DND-41 (cell line): ENCODE data around the gene CLIC1.
A peak's percentile ranks its signal among the peaks of the same experiment; 100 is the strongest.

Experiments used
- ATAC-seq: fragments of 200-7000 bp; cut with Tn5 transposase; 3 replicates; pipeline ENCODE4 v1.9.1; 2021; ENCODE audit warnings: low read depth; ENCODE audit not compliant: insufficient read depth
- DNase-seq: peaks from one replicate; pipeline ENCODE4 v3.0.0-alpha.2; 2020
- H2AFZ ChIP-seq: 2 replicates; pipeline ENCODE4 v1.6.0; 2012; ENCODE audit warnings: low read depth, low read length
- H3K27ac ChIP-seq: 2 replicates; pipeline ENCODE4 v1.5.1; 2012; ENCODE audit warnings: low read length, inconsistent platforms
- H3K27me3 ChIP-seq: fragments of 200-600 bp; sonication (generic); 2 replicates; pipeline ENCODE4 v1.6.0; 2012; ENCODE audit warnings: low read length, mild to moderate bottlenecking, inconsistent platforms; ENCODE audit not compliant: insufficient read depth, poor library complexity
- H3K36me3 ChIP-seq: 2 replicates; pipeline ENCODE4 v1.5.1; 2012; ENCODE audit warnings: low read length, inconsistent platforms; ENCODE audit not compliant: insufficient read depth
- H3K4me1 ChIP-seq: 2 replicates; pipeline ENCODE4 v1.5.1; 2012; ENCODE audit warnings: mild to moderate bottlenecking, low read length; ENCODE audit not compliant: insufficient read depth
- H3K4me2 ChIP-seq: 2 replicates; pipeline ENCODE4 v1.6.0; 2012; ENCODE audit warnings: mild to moderate bottlenecking, moderate library complexity, low read length, inconsistent platforms; ENCODE audit not compliant: insufficient read depth
- H3K4me3 ChIP-seq, 2 experiments: fragments of 200-600 bp in 1 of 2; shearing (Covaris generic) in 1 of 2; 2 replicates each; pipeline ENCODE4 v1.5.1; 2012 to 2016; ENCODE audit warnings: inconsistent platforms in 2 of 2, low read length in 2 of 2, mild to moderate bottlenecking in 2 of 2, low read depth in 1 of 2, moderate library complexity in 1 of 2
- H3K79me2 ChIP-seq: 2 replicates; pipeline ENCODE4 v1.6.0; 2012; ENCODE audit warnings: low read length, inconsistent platforms; ENCODE audit not compliant: insufficient read depth
- H3K9ac ChIP-seq: 2 replicates; pipeline ENCODE4 v1.6.0; 2012; ENCODE audit warnings: low read depth, mild to moderate bottlenecking, inconsistent platforms, low read length, moderate library complexity
- H3K9me3 ChIP-seq: 2 replicates; pipeline ENCODE4 v1.5.1; 2012; ENCODE audit warnings: low read length, moderate library complexity, mild to moderate bottlenecking, inconsistent platforms; ENCODE audit not compliant: insufficient read depth, severe bottlenecking
- H4K20me1 ChIP-seq: 2 replicates; pipeline ENCODE4 v1.6.0; 2012; ENCODE audit warnings: low read length; ENCODE audit not compliant: insufficient read depth
- EZH2 ChIP-seq: IDR thresholded peaks from 3 replicates; pipeline ENCODE4 v1.6.1; 2012; ENCODE audit warnings: borderline replicate concordance, low read depth, mild to moderate bottlenecking, moderate library complexity, low read length, inconsistent platforms; ENCODE audit not compliant: severe bottlenecking
- TF ChIP-seq, protein P1 (sequence below): IDR thresholded peaks from 2 replicates; pipeline ENCODE4 v1.5.1; 2012; ENCODE audit warnings: borderline replicate concordance, low read length, moderate library complexity, mild to moderate bottlenecking; ENCODE audit not compliant: poor library complexity, severe bottlenecking; ENCODE audit errors: extremely low read depth

The CLIC1 gene

DNA sequence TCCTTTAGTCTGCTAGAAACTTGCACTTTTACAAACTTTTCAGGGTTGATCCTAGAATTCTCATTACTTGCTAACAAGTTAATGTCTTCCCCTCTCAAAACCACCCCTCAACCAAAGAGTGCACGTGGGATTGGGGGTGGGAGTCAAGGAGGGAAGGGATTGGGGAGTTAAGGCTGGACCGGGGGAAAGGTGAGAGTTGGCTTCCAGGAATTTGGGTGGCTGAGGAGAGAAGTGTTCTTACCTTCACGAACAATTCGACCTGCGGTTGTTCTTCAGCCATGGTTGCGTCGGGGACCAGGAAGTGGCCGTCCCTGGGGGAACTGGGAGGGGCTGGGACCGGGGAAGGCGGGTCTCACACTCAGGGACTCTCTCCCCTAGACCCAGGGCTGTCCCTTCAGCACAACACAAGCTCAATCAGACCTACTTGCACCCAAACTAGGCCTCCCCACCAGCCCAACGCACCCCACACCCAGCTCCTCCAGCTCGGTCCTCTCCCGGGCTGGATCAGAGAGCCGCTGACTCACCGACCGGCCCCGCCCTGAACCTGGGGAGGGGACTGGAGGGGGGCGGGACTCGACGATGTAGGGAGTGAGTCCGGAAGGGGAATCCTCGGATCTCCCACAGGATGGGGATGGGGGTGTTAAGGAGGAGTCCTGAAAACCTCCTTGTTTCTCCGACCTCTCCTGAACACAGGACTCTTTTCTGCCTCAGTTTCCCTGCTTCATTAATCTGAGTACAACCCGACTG lies at the start of gene CLIC1:
CLIC1 (minus strand) TSS at position 510 of the 747 bp plus-strand sequence; CDS start at position 280, 230 bp downstream.
- Histone ChIP-seq H3K79me2 (peaks cover 58% of the 10 kb centered on the region), H3K4me2 (peak within 1 kb of the TSS; percentile 76), H3K27ac (peak within 1 kb of the TSS; percentile 96), H3K9me3 (no peaks in the 10 kb centered on the region), H4K20me1 (peaks cover 19% of the 10 kb centered on the region), H3K4me1 (peaks cover 62% of the 10 kb centered on the region), H3K27me3 (no peaks in the 10 kb centered on the region), H2AFZ (peak within 1 kb of the TSS; percentile 71), H3K4me3 (peak within 1 kb of the TSS; percentile 49 to 81), H3K36me3 (peaks cover 32% of the 10 kb centered on the region), H3K9ac (peak within 1 kb of the TSS; percentile 99)
- DNase-seq (peak; percentile 86), ATAC-seq (peak; percentile 37)
- TF ChIP-seq EZH2 = no peak
- TF ChIP-seq, protein P1, sequence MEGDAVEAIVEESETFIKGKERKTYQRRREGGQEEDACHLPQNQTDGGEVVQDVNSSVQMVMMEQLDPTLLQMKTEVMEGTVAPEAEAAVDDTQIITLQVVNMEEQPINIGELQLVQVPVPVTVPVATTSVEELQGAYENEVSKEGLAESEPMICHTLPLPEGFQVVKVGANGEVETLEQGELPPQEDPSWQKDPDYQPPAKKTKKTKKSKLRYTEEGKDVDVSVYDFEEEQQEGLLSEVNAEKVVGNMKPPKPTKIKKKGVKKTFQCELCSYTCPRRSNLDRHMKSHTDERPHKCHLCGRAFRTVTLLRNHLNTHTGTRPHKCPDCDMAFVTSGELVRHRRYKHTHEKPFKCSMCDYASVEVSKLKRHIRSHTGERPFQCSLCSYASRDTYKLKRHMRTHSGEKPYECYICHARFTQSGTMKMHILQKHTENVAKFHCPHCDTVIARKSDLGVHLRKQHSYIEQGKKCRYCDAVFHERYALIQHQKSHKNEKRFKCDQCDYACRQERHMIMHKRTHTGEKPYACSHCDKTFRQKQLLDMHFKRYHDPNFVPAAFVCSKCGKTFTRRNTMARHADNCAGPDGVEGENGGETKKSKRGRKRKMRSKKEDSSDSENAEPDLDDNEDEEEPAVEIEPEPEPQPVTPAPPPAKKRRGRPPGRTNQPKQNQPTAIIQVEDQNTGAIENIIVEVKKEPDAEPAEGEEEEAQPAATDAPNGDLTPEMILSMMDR = no peak

DNA sequence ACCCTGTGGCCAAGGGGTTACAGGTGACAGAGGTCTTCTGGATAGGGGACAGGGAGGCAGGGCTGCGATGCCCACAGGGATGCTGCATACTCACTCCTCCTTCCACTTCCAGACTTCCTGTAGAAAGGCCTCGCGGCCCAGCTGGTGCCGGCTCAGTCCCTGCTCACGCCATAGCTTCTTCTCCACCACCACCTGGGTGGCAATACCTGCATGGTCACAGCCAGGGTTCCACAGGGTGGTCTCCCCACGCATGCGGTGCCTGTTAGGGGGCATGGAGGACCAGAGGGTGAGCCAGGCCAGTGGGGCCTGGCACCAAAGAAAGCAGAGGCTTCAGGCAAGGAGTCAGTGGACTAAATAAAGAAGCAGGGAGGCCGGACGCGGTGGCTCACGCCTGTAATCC lies 49.1 kb upstream of the CLIC1 start:
- Histone ChIP-seq H3K27ac (no peak overlapping the region), H3K4me2 (no peak overlapping the region), H3K4me3 (no peak overlapping the region), H2AFZ (no peak overlapping the region), H4K20me1 (peaks cover 4% of the 10 kb centered on the region; the same call in 1 of the 2 replicates), H3K9me3 (no peaks in the 10 kb centered on the region), H3K9ac (no peak overlapping the region), H3K36me3 (peaks cover 82% of the 10 kb centered on the region), H3K4me1 (no peaks in the 10 kb centered on the region), H3K27me3 (no peaks in the 10 kb centered on the region), H3K79me2 (peaks cover 2% of the 10 kb centered on the region; the same call in 1 of the 2 replicates)
- TF ChIP-seq, protein P1 = no peak
- no peak for TF ChIP-seq EZH2
- ATAC-seq (no peak), DNase-seq (no peak)

DNA sequence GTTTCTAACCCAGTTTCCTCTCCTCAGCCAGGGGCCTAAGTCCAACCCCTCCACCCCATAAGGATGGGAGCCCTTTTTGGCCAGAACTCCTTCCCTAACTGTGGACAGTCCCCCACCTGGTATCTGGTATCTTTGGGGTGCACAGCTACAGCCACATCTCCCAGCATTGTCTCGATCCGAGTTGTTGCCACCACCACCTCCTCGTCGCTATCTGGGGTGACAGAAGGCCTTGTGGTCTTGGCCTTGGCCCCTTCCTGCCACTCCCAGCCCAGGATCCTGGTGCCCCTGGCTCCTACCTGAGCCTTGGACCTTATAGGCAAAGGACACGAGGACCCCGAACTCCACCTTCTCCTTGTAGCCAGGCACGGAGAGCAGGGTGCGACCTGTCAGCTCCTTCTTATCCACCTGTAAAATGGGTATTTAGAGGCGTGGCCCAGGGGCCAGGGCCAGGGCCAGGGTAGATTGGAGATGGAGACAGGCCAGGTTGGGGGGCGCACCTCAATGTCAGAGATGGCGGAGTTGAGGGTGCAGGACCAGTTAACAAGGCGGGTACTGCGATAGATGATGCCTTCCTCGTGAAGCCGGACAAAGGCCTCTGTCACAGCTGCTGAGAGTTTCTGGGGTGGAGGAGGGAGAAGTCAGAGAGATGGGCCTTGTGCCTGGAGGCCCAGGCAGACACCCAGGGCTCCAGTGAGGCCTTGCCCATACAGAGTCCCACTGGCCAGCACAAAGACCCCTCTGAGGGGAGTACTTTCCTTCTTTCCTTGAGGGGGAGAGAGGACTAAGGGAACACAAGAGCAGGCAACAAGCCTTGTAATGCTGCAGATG lies 48.0 kb upstream of the CLIC1 start:
- Histone ChIP-seq H3K36me3 (peaks cover 84% of the 10 kb centered on the region), H3K27ac (peak overlapping the region; percentile 44; the same call in 1 of the 2 replicates)
- no peak for TF ChIP-seq EZH2
- TF ChIP-seq, protein P1 = no peak

More for the DNA sequence above, 48.0 kb upstream of the CLIC1 start:
- H3K9me3 ChIP-seq = no peaks in the 10 kb centered on the region
- no peaks in the 10 kb centered on the region for H3K4me1 ChIP-seq
- no peak overlapping the region for H2AFZ ChIP-seq
- ATAC-seq (no peak), DNase-seq (no peak)
- H3K4me3 ChIP-seq = no peak overlapping the region
- H4K20me1 ChIP-seq = peaks cover 8% of the 10 kb centered on the region; the same call in 1 of the 2 replicates
- no peak overlapping the region for H3K4me2 ChIP-seq
- H3K9ac ChIP-seq = no peak overlapping the region
- H3K27me3 ChIP-seq = no peaks in the 10 kb centered on the region
- no peaks in the 10 kb centered on the region for H3K79me2 ChIP-seq
